Measurements from ENCODE around the gene AHNAK.

AHNAK gene

GRCh38 chr11:62482753-62483152 is 63.9 kb downstream of the AHNAK start:
- Histone ChIP-seq H3K27me3 (ENCODE audit: insufficient read depth, low read length, poor library complexity) (no peaks in the 10 kb centered on the region), H3K36me3 (ENCODE audit: control insufficient read depth, insufficient read depth, low read length) (no peaks in the 10 kb centered on the region)
- no CpG with 5 or more reads among the region's 6 CpGs for WGBS (ENCODE audit: extremely low coverage, insufficient coverage, low lambda C conversion rate)

DNA sequence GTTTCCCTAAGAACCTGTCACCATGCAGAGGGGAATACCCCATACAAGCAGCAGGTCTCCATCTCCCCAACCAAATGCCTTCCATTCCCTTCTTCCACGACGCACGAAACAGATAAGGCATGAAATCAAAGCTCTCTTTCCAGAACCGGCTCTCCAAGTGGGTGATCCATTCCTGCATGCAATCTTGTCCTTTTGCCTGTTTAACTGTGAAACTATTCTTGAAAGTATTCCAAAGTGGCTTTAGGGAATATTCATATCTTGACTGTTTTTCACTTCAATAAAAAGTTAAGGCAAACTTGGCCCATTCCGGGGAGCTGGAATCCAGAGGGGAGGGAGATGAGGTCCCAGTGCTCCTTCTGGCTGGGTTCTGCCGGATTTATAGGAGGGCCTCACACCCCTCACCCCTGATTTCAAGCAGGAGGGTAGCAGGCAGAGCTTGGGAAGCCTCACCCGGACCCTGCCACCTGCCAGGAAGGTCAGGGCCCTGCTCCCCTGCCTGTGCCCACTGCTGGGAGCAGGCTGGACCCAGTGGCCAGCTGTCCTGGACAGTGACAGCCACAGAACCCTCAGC is 66.9 kb downstream of the AHNAK start:
- H3K27ac ChIP-seq (ENCODE audit: low read depth, low read length) = no peak overlapping the region
- no peaks in the 10 kb centered on the region for H3K79me2 ChIP-seq (ENCODE audit: control insufficient read depth, insufficient read depth, low read length)
- no peaks in the 10 kb centered on the region for H3K79me1 ChIP-seq (ENCODE audit: low read length)
- H4K5ac ChIP-seq (ENCODE audit: low read length) = no peak overlapping the region
- H2BK120ac ChIP-seq (ENCODE audit: low read depth, low read length) = no peak overlapping the region
- DNase-seq = no peak
- H3K4me3 ChIP-seq (ENCODE audit: low read length) = no peak overlapping the region
- no peak overlapping the region for H2BK15ac ChIP-seq (replicated peaks; ENCODE audit: low read depth)
- no peaks in the 10 kb centered on the region for H3K36me3 ChIP-seq (ENCODE audit: control insufficient read depth, insufficient read depth, low read length)
- H4K8ac ChIP-seq (ENCODE audit: low read depth, low read length) = no peak overlapping the region
- H3K4ac ChIP-seq (ENCODE audit: low read depth, low read length) = no peak overlapping the region
- H3K23ac ChIP-seq (ENCODE audit: low read length) = no peak overlapping the region
- no peak overlapping the region for H2BK5ac ChIP-seq (ENCODE audit: low read length)
- no peak overlapping the region for H3K4me2 ChIP-seq (ENCODE audit: low read length)
- no peak overlapping the region for H3K9ac ChIP-seq (ENCODE audit: low read length)
- no CpG with 5 or more reads among the region's 7 CpGs for WGBS (ENCODE audit: extremely low coverage, insufficient coverage, low lambda C conversion rate)
- no peaks in the 10 kb centered on the region for H3K4me1 ChIP-seq (ENCODE audit: control insufficient read depth, low read depth, low read length)
- H2AK5ac ChIP-seq (ENCODE audit: low read length) = no peak overlapping the region
- H3K27me3 ChIP-seq (ENCODE audit: insufficient read depth, low read length, poor library complexity) = no peaks in the 10 kb centered on the region
- peak overlapping the region; percentile 27 for H3K56ac ChIP-seq (ENCODE audit: low read length)
- H3K18ac ChIP-seq (ENCODE audit: low read length) = no peak overlapping the region

More at GRCh38 chr11:62482753-62483152, 63.9 kb downstream of the AHNAK start:
- Histone ChIP-seq H3K27ac (ENCODE audit: low read depth, low read length) (no peak overlapping the region), H3K4me1 (ENCODE audit: control insufficient read depth, low read depth, low read length) (no peaks in the 10 kb centered on the region), H3K18ac (ENCODE audit: low read length) (no peak overlapping the region), H3K23ac (ENCODE audit: low read length) (no peak overlapping the region), H2BK5ac (ENCODE audit: low read length) (no peak overlapping the region), H4K8ac (ENCODE audit: low read depth, low read length) (no peak overlapping the region), H3K4me3 (ENCODE audit: low read length) (no peak overlapping the region), H4K5ac (ENCODE audit: low read length) (no peak overlapping the region), H2AK5ac (ENCODE audit: low read length) (no peak overlapping the region), H3K56ac (ENCODE audit: low read length) (no peak overlapping the region), H3K79me2 (ENCODE audit: control insufficient read depth, insufficient read depth, low read length) (no peaks in the 10 kb centered on the region), H2BK15ac (replicated peaks; ENCODE audit: low read depth) (no peak overlapping the region), H3K4me2 (ENCODE audit: low read length) (no peak overlapping the region), H3K4ac (ENCODE audit: low read depth, low read length) (no peak overlapping the region), H2BK120ac (ENCODE audit: low read depth, low read length) (no peak overlapping the region), H3K9ac (ENCODE audit: low read length) (no peak overlapping the region), H3K79me1 (ENCODE audit: low read length) (no peaks in the 10 kb centered on the region)
- no peak for DNase-seq

GRCh38 chr11:62477927-62478326 is 68.7 kb downstream of the AHNAK start:
- H3K27me3 ChIP-seq (ENCODE audit: insufficient read depth, low read length, poor library complexity) = no peaks in the 10 kb centered on the region
- no CpG with 5 or more reads among the region's 5 CpGs for WGBS (ENCODE audit: extremely low coverage, insufficient coverage, low lambda C conversion rate)
- H3K56ac ChIP-seq (ENCODE audit: low read length) = peak overlapping the region; percentile 6
- no peak overlapping the region for H4K5ac ChIP-seq (ENCODE audit: low read length)
- H4K8ac ChIP-seq (ENCODE audit: low read depth, low read length) = no peak overlapping the region
- no peak overlapping the region for H3K9ac ChIP-seq (ENCODE audit: low read length)
- no peaks in the 10 kb centered on the region for H3K79me1 ChIP-seq (ENCODE audit: low read length)
- H3K4me1 ChIP-seq (ENCODE audit: control insufficient read depth, low read depth, low read length) = no peaks in the 10 kb centered on the region
- H3K18ac ChIP-seq (ENCODE audit: low read length) = no peak overlapping the region
- no peak overlapping the region for H3K27ac ChIP-seq (ENCODE audit: low read depth, low read length)
- H3K79me2 ChIP-seq (ENCODE audit: control insufficient read depth, insufficient read depth, low read length) = no peaks in the 10 kb centered on the region
- no peak overlapping the region for H2BK15ac ChIP-seq (replicated peaks; ENCODE audit: low read depth)
- H3K23ac ChIP-seq (ENCODE audit: low read length) = no peak overlapping the region
- no peak overlapping the region for H2BK120ac ChIP-seq (ENCODE audit: low read depth, low read length)
- peak; percentile 47 for DNase-seq
- H2BK5ac ChIP-seq (ENCODE audit: low read length) = no peak overlapping the region
- no peak overlapping the region for H2AK5ac ChIP-seq (ENCODE audit: low read length)
- no peak overlapping the region for H3K4me2 ChIP-seq (ENCODE audit: low read length)
- H3K4ac ChIP-seq (ENCODE audit: low read depth, low read length) = no peak overlapping the region
- H3K36me3 ChIP-seq (ENCODE audit: control insufficient read depth, insufficient read depth, low read length) = no peaks in the 10 kb centered on the region
- H3K4me3 ChIP-seq (ENCODE audit: low read length) = no peak overlapping the region

DNA sequence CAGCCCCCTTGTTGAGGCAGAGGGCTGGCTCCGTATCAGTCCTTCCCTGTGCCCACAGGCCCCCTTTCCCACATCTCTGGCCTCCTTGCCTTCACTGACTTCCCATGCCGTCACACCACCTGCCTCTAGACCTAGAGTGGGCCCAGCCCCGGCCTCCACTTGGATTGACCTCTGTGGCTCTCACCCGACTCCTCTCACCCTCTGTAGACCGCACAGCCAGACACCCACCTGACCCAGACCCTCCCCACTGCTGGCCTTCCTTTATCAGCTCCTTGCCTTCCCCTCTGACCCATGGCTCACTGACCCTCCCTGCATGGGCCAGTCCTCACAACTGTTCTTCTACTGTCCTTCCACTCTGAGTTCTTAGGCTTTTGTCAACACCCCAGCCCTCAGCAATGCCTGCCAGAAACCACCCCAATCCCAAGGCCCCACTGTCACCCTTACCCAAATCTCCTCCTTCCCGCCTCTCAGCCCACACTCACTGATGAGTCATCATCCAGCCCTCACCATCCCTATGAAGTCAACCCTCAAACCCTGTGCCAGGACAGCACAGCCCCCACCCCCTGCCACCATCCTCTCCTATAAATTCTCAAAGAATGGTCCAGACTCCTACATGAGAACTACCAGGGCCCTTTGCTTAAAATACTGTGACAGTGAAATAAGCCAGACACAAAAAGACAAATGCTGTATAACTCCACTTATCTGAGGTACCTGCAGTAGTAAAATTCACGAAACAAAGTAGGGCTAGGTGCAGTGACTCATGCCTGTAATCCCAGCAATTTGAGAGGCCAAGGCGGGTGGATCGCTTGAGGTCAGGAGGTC is 74.3 kb downstream of the AHNAK start:
- Histone ChIP-seq H3K27ac (ENCODE audit: low read depth, low read length) (no peak overlapping the region), H3K4me3 (ENCODE audit: low read length) (no peak overlapping the region), H3K79me2 (ENCODE audit: control insufficient read depth, insufficient read depth, low read length) (no peaks in the 10 kb centered on the region), H2AK5ac (ENCODE audit: low read length) (no peak overlapping the region), H3K36me3 (ENCODE audit: control insufficient read depth, insufficient read depth, low read length) (no peaks in the 10 kb centered on the region), H2BK15ac (replicated peaks; ENCODE audit: low read depth) (no peak overlapping the region), H3K23ac (ENCODE audit: low read length) (no peak overlapping the region), H3K4ac (ENCODE audit: low read depth, low read length) (no peak overlapping the region), H4K5ac (ENCODE audit: low read length) (no peak overlapping the region), H3K27me3 (ENCODE audit: insufficient read depth, low read length, poor library complexity) (no peaks in the 10 kb centered on the region), H3K18ac (ENCODE audit: low read length) (no peak overlapping the region), H2BK120ac (ENCODE audit: low read depth, low read length) (no peak overlapping the region), H3K79me1 (ENCODE audit: low read length) (no peaks in the 10 kb centered on the region), H3K56ac (ENCODE audit: low read length) (peak overlapping the region; percentile 34), H3K4me2 (ENCODE audit: low read length) (no peak overlapping the region), H3K4me1 (ENCODE audit: control insufficient read depth, low read depth, low read length) (no peaks in the 10 kb centered on the region), H4K8ac (ENCODE audit: low read depth, low read length) (no peak overlapping the region), H2BK5ac (ENCODE audit: low read length) (no peak overlapping the region), H3K9ac (ENCODE audit: low read length) (no peak overlapping the region)
- DNase-seq = peak; percentile 60
- WGBS (ENCODE audit: extremely low coverage, insufficient coverage, low lambda C conversion rate) = no CpG with 5 or more reads among the region's 9 CpGs

- Histone ChIP-seq H3K4ac (ENCODE audit: low read depth, low read length) (no peak overlapping the region), H3K56ac (ENCODE audit: low read length) (peak overlapping the region; percentile 34), H3K36me3 (ENCODE audit: control insufficient read depth, insufficient read depth, low read length) (no peaks in the 10 kb centered on the region), H2BK120ac (ENCODE audit: low read depth, low read length) (no peak overlapping the region), H4K5ac (ENCODE audit: low read length) (no peak overlapping the region), H3K23ac (ENCODE audit: low read length) (no peak overlapping the region), H3K4me3 (ENCODE audit: low read length) (no peak overlapping the region), H2BK15ac (replicated peaks; ENCODE audit: low read depth) (no peak overlapping the region), H3K4me2 (ENCODE audit: low read length) (no peak overlapping the region), H2BK5ac (ENCODE audit: low read length) (no peak overlapping the region), H3K79me1 (ENCODE audit: low read length) (no peaks in the 10 kb centered on the region), H3K18ac (ENCODE audit: low read length) (no peak overlapping the region), H2AK5ac (ENCODE audit: low read length) (no peak overlapping the region), H3K9ac (ENCODE audit: low read length) (no peak overlapping the region), H3K27ac (ENCODE audit: low read depth, low read length) (no peak overlapping the region), H3K79me2 (ENCODE audit: control insufficient read depth, insufficient read depth, low read length) (no peaks in the 10 kb centered on the region), H3K27me3 (ENCODE audit: insufficient read depth, low read length, poor library complexity) (no peaks in the 10 kb centered on the region), H4K8ac (ENCODE audit: low read depth, low read length) (no peak overlapping the region), H3K4me1 (ENCODE audit: control insufficient read depth, low read depth, low read length) (no peaks in the 10 kb centered on the region)
- DNase-seq = no peak
- WGBS (ENCODE audit: extremely low coverage, insufficient coverage, low lambda C conversion rate) = no CpG with 5 or more reads among the region's 7 CpGs
These were observed 75.0 kb downstream of the AHNAK start for GRCh38 chr11:62471603-62472002.
